DND-41 (cell line): ENCODE data around the gene GRIK2.

Source experiments
- CTCF ChIP-seq: IDR thresholded peaks from 2 replicates; pipeline ENCODE4 v1.5.1; 2012; ENCODE audit warnings: borderline replicate concordance, low read length, moderate library complexity, mild to moderate bottlenecking; ENCODE audit not compliant: poor library complexity, severe bottlenecking; ENCODE audit errors: extremely low read depth
- EZH2 ChIP-seq: IDR thresholded peaks from 3 replicates; pipeline ENCODE4 v1.6.1; 2012; ENCODE audit warnings: borderline replicate concordance, low read depth, mild to moderate bottlenecking, moderate library complexity, low read length, inconsistent platforms; ENCODE audit not compliant: severe bottlenecking

DNA sequence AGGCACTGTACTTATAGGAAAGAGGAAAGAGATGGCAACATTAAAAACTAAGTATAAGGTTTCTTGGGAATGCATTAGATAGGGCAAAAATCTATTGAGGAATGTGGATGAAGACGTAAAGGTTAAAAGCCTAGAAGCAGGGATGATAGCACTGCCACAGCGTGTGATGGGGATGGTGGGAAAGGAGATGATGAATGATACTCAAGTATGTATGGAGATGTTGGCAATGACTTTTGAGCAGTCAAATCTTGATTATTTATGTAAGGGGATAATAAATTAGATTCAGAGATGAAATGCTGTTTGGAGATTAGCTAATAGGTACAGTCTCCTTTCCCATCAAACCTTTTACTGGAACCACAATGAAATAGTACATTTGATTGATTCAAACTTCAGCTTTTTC is 432.8 kb downstream of the GRIK2 start:
- no peak for TF ChIP-seq CTCF
- TF ChIP-seq EZH2, result no peak
